ENCODE data around the gene TMEM11. TPM values are rescaled to one million over a fixed set of nuclear protein-coding genes. Genes with fewer than 3 reads are reported as not detected.

Gene TMEM11
- total RNA-seq, 1 experiment from 2014 or later: 32.5 TPM

GRCh38 chr17:21166595-21167210 lies 47.3 kb downstream of the TMEM11 start:
- Histone ChIP-seq H3K14ac (ENCODE audit: insufficient read depth, low read length) (no peak overlapping the region), H3K23ac (ENCODE audit: insufficient read length, low read depth, low read length) (no peak overlapping the region), H2AFZ (ENCODE audit: low read length) (no peak overlapping the region), H3K79me1 (ENCODE audit: insufficient read depth, low read depth, low read length, poor library complexity, severe bottlenecking) (no peaks in the 10 kb centered on the region), H3T11ph (ENCODE audit: low read length) (no peak overlapping the region), H3K4me2 (ENCODE audit: insufficient read depth, insufficient read length, low read length) (no peak overlapping the region), H2BK5ac (ENCODE audit: insufficient read length, low read length) (no peak overlapping the region), H4K5ac (ENCODE audit: insufficient read length, low read depth, low read length) (no peak overlapping the region), H3K56ac (ENCODE audit: insufficient read length, low read depth, low read length) (no peak overlapping the region), H3K9ac (ENCODE audit: extremely low read depth, insufficient read length, low read length) (no peak overlapping the region), H3K79me2 (ENCODE audit: insufficient read depth, low read length) (no peaks in the 10 kb centered on the region), H3K4me1 (ENCODE audit: insufficient read depth, low read length) (no peaks in the 10 kb centered on the region), H4K20me1 (ENCODE audit: control insufficient read depth, insufficient read depth, insufficient read length) (no peaks in the 10 kb centered on the region), H4K91ac (ENCODE audit: insufficient read length, low read depth, low read length) (no peak overlapping the region), H3K27ac (ENCODE audit: insufficient read length, low read depth, low read length) (no peak overlapping the region), H3K9me3 (ENCODE audit: control insufficient read depth, low read depth, low read length) (no peaks in the 10 kb centered on the region), H3K4ac (ENCODE audit: low read depth, low read length) (no peak overlapping the region), H2BK12ac (ENCODE audit: insufficient read length, low read depth, low read length) (no peak overlapping the region), H4K8ac (replicated peaks; ENCODE audit: insufficient read length, low read depth, low read length) (no peak overlapping the region), H2BK15ac (ENCODE audit: low read depth, low read length) (no peak overlapping the region), H3K18ac (ENCODE audit: insufficient read length, low read depth, low read length) (no peak overlapping the region), H3K27me3 (ENCODE audit: insufficient read depth, low read length) (no peaks in the 10 kb centered on the region), H2BK120ac (ENCODE audit: low read depth, low read length, poor library complexity, severe bottlenecking) (no peak overlapping the region), H2AK5ac (ENCODE audit: insufficient read length, low read length) (no peak overlapping the region), H3K23me2 (ENCODE audit: insufficient read length, low read depth, low read length, poor library complexity, severe bottlenecking) (no peaks in the 10 kb centered on the region), H2BK20ac (ENCODE audit: low read depth, low read length, poor library complexity, severe bottlenecking) (no peak overlapping the region)
- no CpG with 5 or more reads among the region's 5 CpGs for WGBS (ENCODE audit: extremely low coverage, insufficient read length, low lambda C conversion rate)
- no peak for DNase-seq
- H3K4me3 Mint-ChIP-seq: no peak overlapping the region
- 0 out of 7 replicates have a peak overlapping the region, but pooled peaks of 1 of the 3 experiments have one; percentile 63 for H3K27ac Mint-ChIP-seq
- peaks cover 0 to 2% (median 1%) of the 10 kb centered on the region in 3 experiments; a peak in 4 of 7 replicates for H3K36me3 Mint-ChIP-seq (ENCODE audit: insufficient read depth in 1 of 3, low read depth in 3 of 3)
- H3K27me3 Mint-ChIP-seq (ENCODE audit: low read depth): no peaks in the 10 kb centered on the region
- TF ChIP-seq CTCF (conservative IDR thresholded peaks at IDR 0.05): no peak
- H3K4me1 Mint-ChIP-seq: no peaks in the 10 kb centered on the region
- no peaks in the 10 kb centered on the region for H3K9me3 Mint-ChIP-seq
